AG04450 (cell line): ENCODE data around the gene TIAM1. TPM values are rescaled to one million over a fixed set of nuclear protein-coding genes. Genes with fewer than 3 reads are reported as not detected.
A peak's percentile ranks its signal among the peaks of the same experiment; 100 is the strongest.

Experiments
- CTCF ChIA-PET: fragments of 300-600, 350-600 bp; formaldehyde crosslinking; extraction: SDS; loops from one replicate; lab custom pipeline; 2022; ENCODE audit warnings: antibody characterized with exemption, inconsistent platforms; lab: Charles Lee
- POLR2A ChIA-PET: fragments of 350-600 bp; formaldehyde crosslinking; extraction: SDS; loops from one replicate; lab custom pipeline; 2021; ENCODE audit warnings: antibody characterized with exemption, inconsistent platforms; lab: Yijun Ruan, JAX
- DNase-seq: peaks from one replicate; pipeline ENCODE4 v3.0.0-alpha.2; 2011; ENCODE audit warnings: low read depth, low spot score
- H3K27ac ChIP-seq: one replicate; pipeline ENCODE4 v1.5.1; 2012; ENCODE audit warnings: low read depth, low read length, control low read depth
- H3K27me3 ChIP-seq: one replicate; pipeline ENCODE4 v1.6.0; 2012; ENCODE audit warnings: low read length; ENCODE audit not compliant: control insufficient read depth, insufficient read depth
- H3K4me3 ChIP-seq: 2 replicates; pipeline ENCODE4 v1.5.1; 2011; ENCODE audit warnings: mild to moderate bottlenecking, low read depth, low read length, control low read depth
- H3K9me3 ChIP-seq: 2 replicates; pipeline ENCODE4 v1.5.1; 2012; ENCODE audit warnings: low read length; ENCODE audit not compliant: control insufficient read depth, insufficient read depth
- polyA plus RNA-seq: library from polyadenylated mRNA; depleted of rRNA; stranded (reverse); fragments of >200 nt; gene quantifications from 2 replicates; pipeline ENCODE4 v1.2.3, GENCODE V29; 2011
- TF ChIP-seq, protein P1 (sequence below): IDR thresholded peaks from 2 replicates; pipeline ENCODE4 v1.5.1; 2011; ENCODE audit warnings: low read depth, low read length, control low read depth, inconsistent platforms

Gene TIAM1
- polyA plus RNA-seq, 1 experiment, result 2.1 TPM

DNA sequence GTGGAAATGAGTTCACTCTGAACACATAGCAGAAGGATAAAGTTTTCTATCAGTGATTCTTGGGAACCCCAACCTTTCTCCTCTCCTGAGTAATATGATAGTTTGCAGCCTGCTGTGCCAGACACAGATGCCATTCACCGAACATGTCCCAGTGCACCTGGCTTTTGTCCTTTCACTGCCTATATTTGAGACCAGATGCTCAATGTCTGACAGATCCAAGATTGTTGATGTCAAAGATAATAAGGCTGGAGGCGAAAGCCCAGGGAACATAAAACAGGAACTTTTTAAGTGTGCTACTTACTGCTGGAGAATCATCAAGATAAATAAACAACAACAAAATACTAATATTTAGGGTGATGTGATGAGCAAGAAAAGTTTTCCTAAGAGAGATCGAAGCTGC lies 139.3 kb downstream of the TIAM1 start:
- H3K9me3 ChIP-seq, result no peaks in the 10 kb centered on the region
- POLR2A ChIA-PET, result no interaction called here
- CTCF ChIA-PET, result no interaction called here
- TF ChIP-seq, protein P1, sequence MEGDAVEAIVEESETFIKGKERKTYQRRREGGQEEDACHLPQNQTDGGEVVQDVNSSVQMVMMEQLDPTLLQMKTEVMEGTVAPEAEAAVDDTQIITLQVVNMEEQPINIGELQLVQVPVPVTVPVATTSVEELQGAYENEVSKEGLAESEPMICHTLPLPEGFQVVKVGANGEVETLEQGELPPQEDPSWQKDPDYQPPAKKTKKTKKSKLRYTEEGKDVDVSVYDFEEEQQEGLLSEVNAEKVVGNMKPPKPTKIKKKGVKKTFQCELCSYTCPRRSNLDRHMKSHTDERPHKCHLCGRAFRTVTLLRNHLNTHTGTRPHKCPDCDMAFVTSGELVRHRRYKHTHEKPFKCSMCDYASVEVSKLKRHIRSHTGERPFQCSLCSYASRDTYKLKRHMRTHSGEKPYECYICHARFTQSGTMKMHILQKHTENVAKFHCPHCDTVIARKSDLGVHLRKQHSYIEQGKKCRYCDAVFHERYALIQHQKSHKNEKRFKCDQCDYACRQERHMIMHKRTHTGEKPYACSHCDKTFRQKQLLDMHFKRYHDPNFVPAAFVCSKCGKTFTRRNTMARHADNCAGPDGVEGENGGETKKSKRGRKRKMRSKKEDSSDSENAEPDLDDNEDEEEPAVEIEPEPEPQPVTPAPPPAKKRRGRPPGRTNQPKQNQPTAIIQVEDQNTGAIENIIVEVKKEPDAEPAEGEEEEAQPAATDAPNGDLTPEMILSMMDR, result no peak
- no peak for DNase-seq
- H3K4me3 ChIP-seq, result no peak overlapping the region
- H3K27ac ChIP-seq, result no peak overlapping the region
- H3K27me3 ChIP-seq, result no peaks in the 10 kb centered on the region

DNA sequence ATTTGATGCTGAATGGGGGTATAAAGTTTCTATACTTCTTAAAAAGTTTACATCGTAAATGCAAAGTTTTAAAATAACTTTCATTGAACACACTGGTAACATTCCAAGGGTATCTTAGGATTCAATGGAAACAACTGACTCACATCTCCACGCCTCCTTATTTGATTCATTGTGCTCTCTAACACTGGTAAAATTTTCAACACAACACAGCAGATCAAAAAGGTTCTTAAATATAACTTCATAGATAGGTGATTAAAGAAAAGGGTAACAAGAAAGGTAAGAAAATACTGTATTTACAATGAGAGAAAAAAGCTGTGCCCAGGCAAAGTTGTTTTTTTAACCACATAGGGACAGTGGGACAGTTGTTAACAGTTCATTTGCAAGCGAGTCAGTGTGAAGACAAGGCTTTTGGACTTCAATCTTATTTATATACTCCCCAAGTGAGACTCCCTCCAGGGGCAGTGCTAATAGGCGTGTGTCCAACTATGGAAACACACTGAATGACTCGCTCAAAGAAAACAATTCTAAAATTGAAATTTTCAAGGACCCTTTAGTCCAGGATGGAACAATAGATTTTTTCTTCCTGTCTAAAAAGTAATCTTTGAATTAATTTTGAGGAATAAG lies 140.5 kb downstream of the TIAM1 start:
- Histone ChIP-seq H3K27ac (no peak overlapping the region), H3K9me3 (no peaks in the 10 kb centered on the region), H3K4me3 (no peak overlapping the region), H3K27me3 (no peaks in the 10 kb centered on the region)
- TF ChIP-seq, protein P1, result no peak
- no peak for DNase-seq
- CTCF ChIA-PET, result interaction anchor here (0.8 to 14.7 kb wide), 3 partner anchors 376 to 401 kb away, joined by 3 to 329 read pairs (median 17); no protein-coding TSS in a partner anchor
- POLR2A ChIA-PET, result no interaction called here

DNA sequence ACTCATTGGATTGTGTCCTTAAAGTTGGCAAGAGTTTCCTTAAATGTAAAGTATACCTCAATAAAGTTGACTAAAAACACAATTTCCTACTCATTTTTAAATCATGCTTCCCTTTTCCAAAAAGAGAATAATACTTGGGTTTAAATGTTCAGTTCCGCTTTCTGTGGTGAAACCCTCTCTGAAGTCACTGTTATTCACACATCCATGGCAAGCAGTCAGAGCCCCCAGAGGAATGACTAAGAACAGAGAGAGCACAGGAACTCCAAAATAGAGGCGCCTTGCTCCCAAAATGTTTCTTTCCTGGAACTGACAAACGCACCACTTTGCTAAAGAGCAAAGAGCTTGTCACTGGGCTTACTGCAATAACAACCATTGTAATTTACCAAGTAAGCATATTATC lies 142.5 kb downstream of the TIAM1 start:
- Histone ChIP-seq H3K9me3 (no peaks in the 10 kb centered on the region), H3K4me3 (no peak overlapping the region), H3K27ac (no peak overlapping the region), H3K27me3 (no peaks in the 10 kb centered on the region)
- DNase-seq, result no peak
- TF ChIP-seq, protein P1, result no peak
- ChIA-PET CTCF (interaction anchor here (1.4 to 14.7 kb wide), 3 partner anchors 42 to 403 kb away, joined by 4 to 329 read pairs (median 17); no protein-coding TSS in a partner anchor), POLR2A (no interaction called here)

DNA sequence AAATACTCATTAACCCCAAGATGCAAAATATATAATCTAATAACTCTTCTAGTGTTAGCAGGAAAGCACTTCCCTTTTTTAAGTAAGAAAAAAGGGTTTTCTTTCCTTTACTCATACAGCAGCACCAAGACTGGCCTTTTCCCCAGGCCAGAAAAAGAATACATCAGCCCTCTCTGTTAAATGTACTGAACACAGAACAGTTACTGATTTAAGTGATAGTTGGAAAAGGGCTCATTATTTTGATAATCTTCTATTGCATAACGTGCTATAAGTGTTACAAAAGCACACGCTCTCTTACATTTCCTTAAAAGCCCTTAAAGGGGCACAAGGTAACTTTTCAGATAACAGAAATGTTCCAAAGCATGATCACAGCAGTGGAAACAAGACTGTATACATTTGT lies 142.9 kb downstream of the TIAM1 start:
- DNase-seq, result no peak
- Histone ChIP-seq H3K9me3 (no peaks in the 10 kb centered on the region), H3K27me3 (no peaks in the 10 kb centered on the region), H3K4me3 (no peak overlapping the region), H3K27ac (no peak overlapping the region)
- TF ChIP-seq, protein P1, result no peak
- CTCF ChIA-PET, result interaction anchor here (0.6 to 14.7 kb wide), 3 partner anchors 379 to 1538 kb away, joined by 3 to 329 read pairs (median 17); no protein-coding TSS in a partner anchor
- POLR2A ChIA-PET, result no interaction called here

DNA sequence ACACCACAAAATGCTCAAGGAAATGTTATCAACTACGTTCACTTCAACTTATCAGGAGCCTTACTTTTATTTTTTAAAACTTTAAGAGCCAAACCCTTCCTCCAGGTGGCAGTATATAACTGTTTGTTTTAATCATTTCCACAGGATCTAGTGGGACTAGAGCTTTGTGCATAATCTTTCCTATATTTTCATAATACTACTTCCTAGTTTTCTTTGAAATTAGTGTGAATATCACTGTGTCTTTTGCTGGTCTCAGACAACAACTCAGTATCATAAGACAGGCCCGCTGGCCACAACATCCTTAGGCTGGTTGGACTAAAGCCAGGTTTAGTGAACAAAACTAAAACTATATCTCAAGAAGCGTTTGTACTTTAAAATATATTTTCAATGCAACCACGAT lies 145.5 kb downstream of the TIAM1 start:
- H3K4me3 ChIP-seq, result no peak overlapping the region

More for the DNA sequence above, 145.5 kb downstream of the TIAM1 start:
- Histone ChIP-seq H3K27me3 (no peaks in the 10 kb centered on the region), H3K9me3 (no peaks in the 10 kb centered on the region), H3K27ac (no peak overlapping the region)
- TF ChIP-seq, protein P1, result peak; percentile 63
- peak; percentile 24 for DNase-seq
- ChIA-PET CTCF (interaction anchor here (0.6 to 14.7 kb wide), 22 partner anchors 9 to 488 kb away, joined by 3 to 329 read pairs (median 4); no protein-coding TSS in a partner anchor), POLR2A (no interaction called here)
